GM11168 (cell line): ENCODE data around the gene TNNC1.

ENCODE experiments used
- in situ Hi-C: fragments of 300-500 bp; cut with MboI; formaldehyde crosslinking; loops from one replicate; pipeline ENCODE4 v1.12.0; 2022; ENCODE audit warnings: low sequenced_read_pairs; ENCODE audit not compliant: unreplicated experiment

The TNNC1 gene

DNA sequence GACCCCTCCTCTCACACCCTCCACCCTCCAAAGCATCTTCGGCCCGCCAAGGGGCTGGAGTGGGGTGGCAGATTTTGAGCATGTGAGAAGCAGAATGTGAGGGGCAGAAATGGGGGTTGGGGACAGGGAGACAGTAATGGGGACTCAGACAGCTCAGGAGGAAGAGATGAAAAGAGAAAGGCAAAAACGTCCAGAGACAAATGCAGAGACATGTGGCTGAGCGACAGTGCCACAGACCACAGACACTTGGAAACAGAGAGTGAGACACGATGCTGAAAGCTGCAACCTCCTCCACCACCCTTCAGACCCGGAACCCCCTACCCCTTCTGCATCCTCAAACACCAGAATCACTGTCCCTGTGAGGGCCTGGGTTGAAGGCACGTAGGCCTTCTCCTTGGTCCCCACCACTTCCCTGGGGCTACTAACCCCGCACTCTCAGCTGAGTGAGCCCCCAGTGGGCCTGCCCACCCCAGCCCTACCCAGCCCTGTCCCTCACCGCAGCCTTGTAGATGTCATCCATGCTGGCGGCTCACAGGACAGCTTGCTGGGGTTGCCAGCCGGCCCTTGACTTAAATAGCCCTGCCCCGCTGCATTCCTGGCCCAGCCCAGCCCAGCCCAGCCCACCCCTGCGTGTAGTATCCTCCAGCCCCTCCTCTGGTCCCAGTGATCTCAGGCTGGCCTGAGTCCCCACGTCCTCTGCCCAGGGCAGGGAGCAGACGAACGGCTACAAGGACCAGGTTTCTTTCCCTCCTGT is at the start of gene TNNC1:
Gene TNNC1, minus strand, starts transcription at position 546 of the 754 bp plus-strand sequence. Its CDS starts 26 bp downstream, at position 520.
- in situ Hi-C loops: no loop called here

DNA sequence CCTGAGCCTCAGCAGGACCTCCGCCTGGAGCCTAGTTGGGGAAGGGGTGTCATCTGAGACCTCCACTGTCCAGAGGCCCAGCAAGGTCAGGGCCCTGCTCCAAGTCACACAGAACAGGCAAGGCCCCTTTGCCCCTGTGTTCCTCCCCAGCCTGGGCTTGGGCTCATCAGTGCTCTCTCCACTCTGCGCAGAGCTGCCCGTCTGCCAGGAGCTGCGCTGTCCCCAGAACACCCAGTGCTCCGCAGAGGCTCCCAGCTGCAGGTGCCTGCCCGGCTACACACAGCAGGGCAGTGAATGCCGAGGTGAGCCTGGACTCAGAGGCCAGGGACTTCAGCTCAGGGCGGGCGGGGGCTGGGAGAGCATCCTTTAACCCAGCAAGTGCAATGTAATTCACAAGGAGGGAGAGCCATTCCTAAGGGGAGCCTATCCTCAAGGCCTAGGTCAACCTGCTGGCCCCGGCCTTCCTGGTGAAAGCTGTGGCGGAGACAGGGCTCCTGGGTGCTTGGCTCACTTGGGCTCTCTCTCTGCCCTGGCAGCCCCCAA is 49.0 kb upstream of the TNNC1 start:
- in situ Hi-C loops: no loop called here

DNA sequence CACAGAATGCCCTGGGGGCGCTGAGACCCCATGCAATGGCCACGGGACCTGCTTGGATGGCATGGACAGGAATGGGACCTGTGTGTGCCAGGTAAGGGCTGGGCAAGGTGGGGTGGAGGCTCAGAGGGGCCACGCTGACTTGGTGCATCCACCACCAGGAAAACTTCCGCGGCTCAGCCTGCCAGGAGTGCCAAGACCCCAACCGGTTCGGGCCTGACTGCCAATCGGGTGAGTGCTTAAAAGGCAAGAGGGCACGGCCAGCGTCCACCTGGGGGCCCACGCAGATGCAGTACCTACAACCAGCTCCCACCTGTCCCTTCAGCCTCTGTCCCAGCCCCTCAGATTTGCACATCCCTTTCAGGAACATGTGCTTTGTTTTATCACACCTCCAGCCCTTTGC is 48.2 kb upstream of the TNNC1 start:
- in situ Hi-C loops: no loop called here

DNA sequence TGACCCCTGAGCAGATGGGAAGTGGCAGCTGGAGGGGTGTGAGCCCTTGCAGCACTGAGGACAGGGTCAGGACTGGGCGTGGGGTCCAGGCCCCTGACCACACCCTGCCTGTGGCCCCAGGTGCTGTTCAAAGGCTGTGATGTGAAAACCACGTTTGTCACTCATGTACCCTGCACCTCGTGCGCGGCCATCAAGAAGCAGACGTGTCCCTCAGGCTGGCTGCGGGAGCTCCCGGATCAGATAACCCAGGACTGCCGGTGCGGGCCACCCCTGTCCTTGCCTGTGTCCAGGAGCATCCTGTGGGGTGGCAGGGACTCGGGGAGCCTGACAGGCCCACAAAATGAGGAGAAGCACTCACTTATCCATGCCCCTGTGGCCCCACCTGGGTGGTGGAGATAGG is 47.2 kb upstream of the TNNC1 start:
- in situ Hi-C loops: no loop called here

DNA sequence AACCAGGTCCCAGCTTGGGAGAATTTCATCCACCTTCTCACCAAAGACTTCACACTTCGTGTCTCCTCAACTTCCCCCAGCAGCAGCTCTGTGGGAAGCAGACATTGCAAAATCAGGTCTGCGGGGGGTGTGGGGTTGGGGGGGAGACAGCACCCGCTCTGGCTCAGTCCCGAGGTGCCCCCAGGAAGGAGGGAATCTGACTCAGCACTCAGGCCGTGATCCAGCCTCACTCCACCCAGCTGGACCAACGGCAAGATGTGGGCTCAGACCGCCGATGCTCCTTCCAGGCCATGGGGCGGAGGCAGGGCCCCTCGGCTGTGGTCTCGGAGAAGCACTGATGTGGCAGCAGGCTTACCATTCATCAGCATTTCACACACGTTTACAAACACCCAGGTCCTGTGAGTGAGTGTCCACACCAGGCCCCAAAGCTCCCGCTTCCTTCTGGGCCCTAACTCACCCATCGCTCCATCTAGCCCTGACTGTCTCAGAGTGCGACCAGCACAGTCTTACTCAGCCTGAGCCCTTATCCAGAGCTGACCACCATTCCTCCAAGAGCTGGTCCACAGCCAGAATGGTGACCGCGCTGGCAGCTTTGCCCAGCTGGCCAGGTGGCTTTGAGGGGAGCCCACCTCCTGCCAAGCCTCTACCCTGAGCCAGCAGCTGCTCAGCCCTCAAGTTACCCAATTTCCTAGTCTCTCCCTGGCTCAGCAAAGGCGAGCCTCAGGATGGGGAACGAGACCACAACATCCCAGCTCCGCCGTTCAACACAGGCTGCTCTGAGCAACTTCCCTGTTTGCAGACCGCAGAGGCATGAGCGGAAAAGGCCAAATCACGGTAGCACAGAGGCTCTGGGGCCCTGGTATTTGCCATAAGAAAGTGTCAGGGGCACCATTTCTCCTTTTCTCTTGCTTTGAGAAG is 44.6 kb upstream of the TNNC1 start:
- in situ Hi-C loops: no loop called here

DNA sequence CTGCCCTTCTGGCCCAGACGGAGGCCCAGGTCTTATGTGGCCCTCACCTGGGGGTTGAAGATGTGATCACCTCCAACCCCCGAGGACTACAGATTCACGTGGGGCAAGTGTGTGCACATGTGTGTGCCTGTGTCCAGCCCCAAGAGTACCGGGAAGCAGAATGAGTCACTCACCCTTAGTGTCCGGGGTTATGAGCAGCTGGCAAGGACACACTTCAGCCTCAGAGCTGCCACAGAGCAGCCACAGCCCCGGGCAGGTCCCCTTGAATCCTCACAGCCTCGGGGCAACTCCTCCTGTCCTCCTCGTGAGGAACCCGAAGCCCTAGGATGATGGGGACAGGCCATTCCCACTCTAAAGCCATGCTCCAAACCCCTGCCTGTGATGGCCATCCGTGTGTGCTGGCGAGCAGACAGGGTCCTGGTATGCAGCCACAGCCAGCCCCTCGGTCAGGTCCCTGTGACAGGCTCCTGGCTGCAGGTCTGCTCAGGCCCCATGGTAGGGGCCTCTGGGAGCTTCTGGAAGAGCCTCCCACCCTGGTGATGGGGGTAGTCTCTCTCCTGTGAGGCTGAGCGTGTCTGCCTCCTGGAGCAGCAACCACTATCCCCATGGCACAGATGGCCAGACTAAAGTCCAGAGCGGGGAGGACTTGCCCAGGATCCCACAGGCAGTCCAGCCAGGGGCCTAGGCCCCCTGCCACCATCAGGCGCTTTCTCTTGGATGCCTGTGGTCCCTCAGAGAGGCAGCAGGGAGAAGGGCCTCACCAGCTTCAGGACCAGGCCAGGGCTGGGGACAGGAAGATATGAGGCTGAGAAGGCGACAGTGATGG is 42.1 kb upstream of the TNNC1 start:
- in situ Hi-C loops: no loop called here

DNA sequence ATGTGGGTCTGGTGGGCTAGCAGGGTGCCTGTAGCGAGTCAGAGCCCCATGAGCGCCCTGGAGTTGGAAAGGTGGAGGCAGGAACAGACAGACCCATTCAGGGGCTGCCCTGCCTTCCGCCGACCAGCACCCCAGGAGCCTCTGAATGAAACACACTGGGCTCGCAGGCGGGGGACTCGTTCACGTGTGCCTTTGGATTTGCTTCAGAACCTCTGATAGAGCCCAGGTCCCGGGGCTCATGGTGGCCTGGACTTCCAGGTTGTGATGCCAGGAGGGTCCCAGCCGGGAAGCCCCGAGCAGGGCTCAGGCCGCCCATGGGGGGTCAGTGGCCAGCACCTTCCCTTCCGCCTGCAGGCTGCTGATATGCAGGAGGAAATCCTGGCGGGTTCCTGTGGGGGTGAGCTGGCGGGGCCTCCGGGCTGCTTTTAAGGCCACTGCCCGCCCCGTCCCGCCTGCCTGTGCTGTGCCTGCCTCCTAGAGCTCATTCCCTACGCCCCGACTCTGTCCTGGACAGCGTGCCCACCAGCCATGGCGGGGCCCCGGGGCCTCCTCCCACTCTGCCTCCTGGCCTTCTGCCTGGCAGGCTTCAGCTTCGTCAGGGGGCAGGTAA is 41.1 kb upstream of the TNNC1 start, which contains the start of gene STAB1:
Gene STAB1, plus strand, starts transcription at position 453 of the 610 bp plus-strand sequence. Its CDS starts 76 bp downstream, at position 529.
- in situ Hi-C loops: no loop called here

DNA sequence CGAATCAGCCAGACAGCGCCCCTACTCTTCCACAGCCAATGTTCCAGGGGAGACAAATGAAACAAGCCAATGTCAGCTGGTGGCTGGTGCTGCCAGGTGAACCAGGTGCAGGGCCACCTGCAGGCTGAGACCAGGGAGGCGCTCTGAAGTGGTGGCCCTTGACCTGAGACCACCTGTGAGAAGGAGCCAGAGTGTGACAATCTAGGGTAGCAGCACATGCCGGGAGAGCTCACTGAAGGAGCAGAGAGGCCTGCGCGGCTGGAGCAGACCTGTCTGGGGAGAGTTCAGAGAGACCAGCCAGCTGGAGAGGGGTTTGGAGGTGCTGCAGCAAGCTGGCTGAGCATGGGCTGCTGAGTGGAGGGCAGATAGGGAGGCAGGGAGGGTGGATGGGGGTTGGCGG is 40.6 kb upstream of the TNNC1 start:
- in situ Hi-C loops: no loop called here

DNA sequence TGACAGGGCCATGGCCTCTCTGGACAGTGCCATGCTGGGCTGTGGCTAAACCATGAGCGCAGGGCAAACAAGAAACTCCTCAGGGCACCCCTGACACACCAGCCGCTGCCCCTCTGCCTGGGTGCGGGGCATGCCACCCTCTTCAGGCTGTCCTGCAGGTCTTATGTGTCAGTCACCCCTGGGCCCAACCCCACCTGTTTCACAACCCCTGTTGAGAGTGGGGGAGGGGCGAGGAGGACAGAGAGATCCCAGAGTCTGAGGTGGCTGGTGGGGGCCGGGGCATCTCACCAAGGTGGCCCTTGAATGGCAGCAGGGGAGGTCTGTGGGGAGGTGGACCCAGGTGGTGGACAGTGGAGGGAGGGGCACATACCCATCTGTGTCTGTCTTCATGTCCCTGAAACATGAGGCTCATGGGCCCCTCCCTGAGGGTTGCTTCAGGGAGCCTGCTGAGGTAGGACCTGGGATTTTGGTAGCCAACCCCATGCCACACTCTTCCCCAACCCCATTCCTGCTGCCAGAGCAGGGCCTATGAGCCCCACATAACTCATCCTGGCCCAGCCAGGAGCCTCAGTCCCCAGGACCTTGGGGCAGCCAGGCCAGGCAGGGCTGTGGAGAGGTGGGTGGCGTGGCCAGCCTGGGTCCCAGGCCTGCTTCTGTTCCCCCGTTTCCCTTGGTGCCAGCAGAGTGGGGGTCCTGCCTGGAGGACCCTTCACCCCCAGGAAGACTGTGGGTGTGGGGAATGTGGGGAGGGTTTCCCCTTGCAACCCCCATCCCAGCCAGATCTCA is 39.6 kb upstream of the TNNC1 start:
- in situ Hi-C loops: no loop called here

DNA sequence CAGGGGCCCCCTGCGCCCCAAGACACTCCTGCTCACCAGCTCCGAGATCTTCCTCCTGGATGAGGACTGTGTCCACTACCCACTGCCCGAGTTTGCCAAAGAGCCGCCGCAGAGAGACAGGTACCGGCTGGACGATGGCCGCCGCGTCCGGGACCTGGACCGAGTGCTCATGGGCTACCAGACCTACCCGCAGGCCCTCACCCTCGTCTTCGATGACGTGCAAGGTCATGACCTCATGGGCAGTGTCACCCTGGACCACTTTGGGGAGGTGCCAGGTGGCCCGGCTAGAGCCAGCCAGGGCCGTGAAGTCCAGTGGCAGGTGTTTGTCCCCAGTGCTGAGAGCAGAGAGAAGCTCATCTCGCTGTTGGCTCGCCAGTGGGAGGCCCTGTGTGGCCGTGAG is 38.2 kb upstream of the TNNC1 start:
- in situ Hi-C loops: no loop called here

DNA sequence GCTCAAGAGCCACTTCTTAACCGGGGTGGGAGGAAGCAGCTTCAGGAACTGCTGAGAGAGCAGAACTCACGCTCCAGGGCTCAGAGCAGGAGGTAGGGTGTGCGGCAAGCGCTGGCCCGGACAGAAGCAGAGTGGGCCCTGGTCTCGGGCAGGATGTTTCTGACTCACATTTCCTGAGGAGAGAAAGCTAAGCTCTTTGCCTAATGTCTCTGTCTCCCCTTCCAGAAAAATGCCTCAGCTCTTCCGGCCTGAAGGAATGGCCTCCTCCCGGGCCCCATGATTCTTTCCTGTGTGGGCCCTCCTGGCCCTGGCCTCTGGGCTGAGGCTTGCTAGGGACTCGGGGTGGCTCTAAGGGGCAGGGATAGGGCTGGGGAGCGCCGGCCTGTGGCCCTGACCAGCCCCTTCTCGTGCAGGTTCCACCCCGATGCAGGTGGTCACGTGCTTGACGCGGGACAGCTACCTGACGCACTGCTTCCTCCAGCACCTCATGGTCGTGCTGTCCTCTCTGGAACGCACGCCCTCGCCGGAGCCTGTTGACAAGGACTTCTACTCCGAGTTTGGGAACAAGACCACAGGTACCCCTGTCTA is 37.2 kb upstream of the TNNC1 start:
- in situ Hi-C loops: no loop called here

DNA sequence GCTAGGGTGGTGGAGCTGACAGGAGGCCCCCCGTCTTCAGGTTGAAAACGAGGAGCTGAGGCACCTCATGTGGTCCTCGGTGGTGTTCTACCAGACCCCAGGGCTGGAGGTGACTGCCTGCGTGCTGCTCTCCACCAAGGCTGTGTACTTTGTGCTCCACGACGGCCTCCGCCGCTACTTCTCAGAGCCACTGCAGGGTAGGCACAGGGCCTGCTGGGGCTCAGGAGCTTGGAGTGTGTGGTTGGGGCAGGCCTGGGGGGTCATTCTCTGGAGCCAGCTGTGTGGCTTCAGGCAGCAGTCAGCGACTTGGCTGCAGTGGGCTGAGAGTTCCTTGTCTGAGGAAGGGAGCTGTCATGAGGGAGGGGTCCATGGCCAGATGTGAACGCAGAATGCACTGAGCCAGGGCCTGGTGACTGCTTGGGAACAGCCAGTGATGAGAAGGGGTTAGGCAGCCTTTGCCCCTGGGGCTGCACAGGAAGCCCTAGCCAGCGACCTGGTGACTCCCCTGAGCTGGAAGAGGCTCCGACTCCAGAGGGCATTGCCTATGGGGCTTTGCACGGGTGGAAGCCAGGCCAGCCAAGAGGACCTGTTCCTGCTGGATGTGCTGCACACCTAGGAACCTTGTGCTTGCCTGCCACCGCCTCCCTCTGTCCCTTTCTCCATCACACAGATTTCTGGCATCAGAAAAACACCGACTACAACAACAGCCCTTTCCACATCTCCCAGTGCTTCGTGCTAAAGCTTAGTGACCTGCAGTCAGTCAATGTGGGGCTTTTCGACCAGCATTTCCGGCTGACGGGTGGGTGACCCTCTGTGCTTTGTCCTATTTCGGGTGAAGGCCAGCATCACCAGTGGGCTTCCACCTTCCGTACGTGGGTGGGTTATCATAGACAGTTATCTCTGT is 36.4 kb upstream of the TNNC1 start:
- in situ Hi-C loops: no loop called here

DNA sequence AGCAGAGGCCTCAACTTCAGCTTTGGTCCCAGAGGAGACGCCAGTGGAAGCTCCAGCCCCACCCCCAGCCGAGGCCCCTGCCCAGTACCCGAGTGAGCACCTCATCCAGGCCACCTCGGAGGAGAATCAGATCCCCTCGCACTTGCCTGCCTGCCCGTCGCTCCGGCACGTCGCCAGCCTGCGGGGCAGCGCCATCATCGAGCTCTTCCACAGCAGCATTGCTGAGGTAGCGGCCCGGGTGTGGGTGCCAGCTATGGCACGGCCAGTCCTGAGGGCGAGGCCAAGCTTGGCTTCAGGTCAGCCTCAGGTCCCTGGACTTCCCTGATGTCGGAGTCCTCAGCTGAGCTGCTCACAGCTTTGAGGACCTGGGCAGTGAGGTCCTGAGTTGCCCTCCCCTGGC is 35.6 kb upstream of the TNNC1 start:
- in situ Hi-C loops: no loop called here

DNA sequence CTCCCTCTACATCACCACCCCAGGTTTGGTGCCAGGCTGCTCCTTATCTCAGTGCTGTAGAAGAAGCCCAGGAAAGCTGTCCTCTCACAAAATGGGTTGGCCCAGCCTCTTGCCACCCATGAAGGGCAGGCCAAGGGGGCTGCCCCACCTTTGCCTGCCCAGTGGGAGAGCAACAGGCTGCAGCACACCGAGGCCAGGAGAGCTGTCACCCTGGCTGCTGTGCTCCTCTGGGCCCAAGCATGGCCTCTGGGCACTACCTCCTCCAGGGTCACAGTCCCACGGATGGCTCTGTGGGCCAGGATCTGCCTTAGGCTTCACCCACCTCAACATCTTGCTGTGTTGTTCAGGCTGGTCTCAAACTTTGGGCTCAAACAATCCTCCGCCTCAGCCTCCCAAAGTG is 34.9 kb upstream of the TNNC1 start:
- in situ Hi-C loops: no loop called here

DNA sequence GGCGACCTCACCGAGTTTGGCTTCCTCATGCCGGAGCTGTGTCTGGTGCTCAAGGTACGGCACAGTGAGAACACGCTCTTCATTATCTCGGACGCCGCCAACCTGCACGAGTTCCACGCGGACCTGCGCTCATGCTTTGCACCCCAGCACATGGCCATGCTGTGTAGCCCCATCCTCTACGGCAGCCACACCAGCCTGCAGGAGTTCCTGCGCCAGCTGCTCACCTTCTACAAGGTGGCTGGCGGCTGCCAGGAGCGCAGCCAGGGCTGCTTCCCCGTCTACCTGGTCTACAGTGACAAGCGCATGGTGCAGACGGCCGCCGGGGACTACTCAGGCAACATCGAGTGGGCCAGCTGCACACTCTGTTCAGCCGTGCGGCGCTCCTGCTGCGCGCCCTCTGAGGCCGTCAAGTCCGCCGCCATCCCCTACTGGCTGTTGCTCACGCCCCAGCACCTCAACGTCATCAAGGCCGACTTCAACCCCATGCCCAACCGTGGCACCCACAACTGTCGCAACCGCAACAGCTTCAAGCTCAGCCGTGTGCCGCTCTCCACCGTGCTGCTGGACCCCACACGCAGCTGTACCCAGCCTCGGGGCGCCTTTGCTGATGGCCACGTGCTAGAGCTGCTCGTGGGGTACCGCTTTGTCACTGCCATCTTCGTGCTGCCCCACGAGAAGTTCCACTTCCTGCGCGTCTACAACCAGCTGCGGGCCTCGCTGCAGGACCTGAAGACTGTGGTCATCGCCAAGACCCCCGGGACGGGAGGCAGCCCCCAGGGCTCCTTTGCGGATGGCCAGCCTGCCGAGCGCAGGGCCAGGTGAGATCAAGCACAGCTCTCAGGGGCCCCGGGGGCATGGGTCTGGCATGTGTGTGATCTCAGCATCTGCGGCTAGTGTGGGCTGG is 34.2 kb upstream of the TNNC1 start:
- in situ Hi-C loops: no loop called here

DNA sequence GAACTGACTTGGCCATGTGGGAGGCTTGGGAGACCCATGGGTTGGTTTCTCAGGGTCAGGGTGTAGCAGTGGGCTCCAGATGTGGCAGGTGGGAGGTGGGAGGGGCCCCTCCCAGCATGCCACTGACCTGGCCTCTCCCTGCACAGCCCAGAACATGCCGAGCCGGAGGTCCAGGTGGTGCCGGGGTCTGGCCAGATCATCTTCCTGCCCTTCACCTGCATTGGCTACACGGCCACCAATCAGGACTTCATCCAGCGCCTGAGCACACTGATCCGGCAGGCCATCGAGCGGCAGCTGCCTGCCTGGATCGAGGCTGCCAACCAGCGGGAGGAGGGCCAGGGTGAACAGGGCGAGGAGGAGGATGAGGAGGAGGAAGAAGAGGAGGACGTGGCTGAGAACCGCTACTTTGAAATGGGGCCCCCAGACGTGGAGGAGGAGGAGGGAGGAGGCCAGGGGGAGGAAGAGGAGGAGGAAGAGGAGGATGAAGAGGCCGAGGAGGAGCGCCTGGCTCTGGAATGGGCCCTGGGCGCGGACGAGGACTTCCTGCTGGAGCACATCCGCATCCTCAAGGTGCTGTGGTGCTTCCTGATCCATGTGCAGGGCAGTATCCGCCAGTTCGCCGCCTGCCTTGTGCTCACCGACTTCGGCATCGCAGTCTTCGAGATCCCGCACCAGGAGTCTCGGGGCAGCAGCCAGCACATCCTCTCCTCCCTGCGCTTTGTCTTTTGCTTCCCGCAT is 33.4 kb upstream of the TNNC1 start:
- in situ Hi-C loops: no loop called here
